ENCODE results near the gene PRKG1.
"Not testable (repeated sequence)": the region's sequence is repeated elsewhere in the genome, so short reads cannot be mapped to it uniquely, and the experiment has no call there.

Gene PRKG1

DNA sequence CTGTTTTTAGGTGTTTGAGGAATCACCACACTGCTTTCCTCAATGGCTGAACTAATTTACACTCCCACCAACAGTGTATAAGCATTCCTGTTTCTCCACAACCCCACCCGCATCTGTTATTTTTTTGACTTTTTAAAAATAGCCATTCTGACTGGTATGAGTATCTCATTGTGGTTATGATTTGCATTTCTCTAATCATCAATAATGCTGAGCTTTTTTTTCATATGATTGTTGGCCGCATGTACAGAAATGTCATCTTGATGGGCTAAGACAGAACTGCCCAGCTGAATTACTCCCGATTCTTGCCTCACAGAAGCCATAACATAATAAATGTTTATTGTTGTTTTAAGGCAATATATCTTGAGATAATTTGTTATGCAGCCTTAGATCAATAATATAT lies 1146.7 kb downstream of the PRKG1 start:
- H3K27me3 Mint-ChIP-seq = no peaks in the 10 kb centered on the region
- DNase-seq = no peak
- H3K4me1 Mint-ChIP-seq (ENCODE audit: low read depth) = peaks cover 3% of the 10 kb centered on the region
- H3K27ac Mint-ChIP-seq = no peak overlapping the region
- no peaks in the 10 kb centered on the region for H3K36me3 Mint-ChIP-seq (ENCODE audit: low read depth)
- H3K9me3 Mint-ChIP-seq = no peaks in the 10 kb centered on the region
- no peak overlapping the region for H3K4me3 Mint-ChIP-seq

DNA sequence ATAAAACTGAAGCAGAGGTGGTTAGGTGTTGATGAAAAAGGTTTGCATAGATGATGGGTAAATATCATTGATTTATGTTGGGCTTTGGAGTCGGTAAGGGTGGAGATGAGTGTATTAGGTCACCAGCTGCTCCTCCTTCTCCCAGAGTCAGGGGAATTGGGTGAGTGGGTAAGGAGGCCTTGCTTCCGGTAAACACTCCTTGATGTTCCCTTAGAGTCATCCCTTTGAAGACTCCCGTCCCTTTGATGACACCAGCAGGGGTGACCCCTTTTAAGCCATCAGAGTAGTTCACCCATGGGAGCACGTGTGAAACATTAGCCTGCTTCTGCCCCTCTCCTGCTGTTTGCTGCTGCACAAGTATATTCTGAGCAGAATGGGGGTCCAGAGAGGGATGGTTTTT lies 1147.6 kb downstream of the PRKG1 start:
- H3K36me3 Mint-ChIP-seq (ENCODE audit: low read depth) = no peaks in the 10 kb centered on the region
- no peak overlapping the region for H3K27ac Mint-ChIP-seq
- DNase-seq = no peak
- H3K27me3 Mint-ChIP-seq = no peaks in the 10 kb centered on the region
- no peak overlapping the region for H3K4me3 Mint-ChIP-seq
- H3K9me3 Mint-ChIP-seq = no peaks in the 10 kb centered on the region
- peaks cover 3% of the 10 kb centered on the region for H3K4me1 Mint-ChIP-seq (ENCODE audit: low read depth)

DNA sequence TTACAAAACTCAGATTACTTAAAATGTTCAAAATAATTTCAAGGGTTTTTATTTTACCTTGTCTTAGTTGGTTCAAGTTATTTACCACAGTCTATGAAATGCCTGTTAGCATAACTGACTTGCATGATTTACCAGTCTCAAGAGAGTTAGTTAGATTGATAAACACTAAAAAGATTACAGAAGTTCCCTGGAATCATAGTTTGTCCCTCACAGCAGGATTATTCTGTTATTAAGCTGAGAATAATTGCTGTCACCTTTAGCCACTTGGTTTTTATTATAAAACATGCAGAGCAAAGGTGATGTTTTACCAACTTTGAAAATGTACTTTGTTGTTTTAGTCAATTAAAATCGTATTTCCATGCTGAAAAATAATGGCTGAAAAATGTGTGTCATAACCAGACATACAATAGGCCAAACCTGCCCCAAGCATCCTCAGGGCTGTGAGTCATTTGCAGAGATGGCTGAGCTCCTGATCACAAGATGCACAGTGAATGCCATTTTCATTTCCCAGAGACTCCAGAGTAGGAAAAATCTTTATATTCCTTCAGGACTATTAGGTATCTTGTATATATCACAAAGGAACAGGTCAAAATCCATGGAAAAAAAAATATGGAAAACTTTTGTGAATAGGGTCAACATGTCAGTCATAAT lies 1152.0 kb downstream of the PRKG1 start:
- H3K4me1 Mint-ChIP-seq (ENCODE audit: low read depth) = peaks cover 3% of the 10 kb centered on the region
- H3K36me3 Mint-ChIP-seq (ENCODE audit: low read depth) = no peaks in the 10 kb centered on the region
- H3K27ac Mint-ChIP-seq = no peak overlapping the region
- H3K9me3 Mint-ChIP-seq = no peaks in the 10 kb centered on the region
- DNase-seq = no peak
- no peak overlapping the region for H3K4me3 Mint-ChIP-seq
- H3K27me3 Mint-ChIP-seq = peaks cover 6% of the 10 kb centered on the region

DNA sequence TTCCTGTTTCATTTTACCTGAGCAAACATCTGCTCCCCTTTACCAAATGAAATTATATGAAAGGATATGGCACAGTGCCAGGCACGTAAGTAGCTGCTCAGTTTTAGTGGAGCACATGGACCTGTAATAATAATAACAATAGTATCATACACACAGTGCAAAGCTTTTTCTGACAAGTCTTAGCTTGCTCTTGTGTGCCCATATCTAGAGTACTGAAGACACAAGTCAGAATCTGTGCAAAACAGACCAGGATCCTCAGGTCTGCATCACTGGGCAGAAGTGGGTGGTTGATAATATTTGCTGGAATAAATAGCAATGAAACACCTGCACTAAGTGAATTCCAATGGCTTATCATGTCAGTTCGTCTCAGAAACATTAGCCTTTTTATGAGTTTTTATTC lies 1154.3 kb downstream of the PRKG1 start:
- no peak overlapping the region for H3K27ac Mint-ChIP-seq
- H3K4me1 Mint-ChIP-seq (ENCODE audit: low read depth) = peaks cover 8% of the 10 kb centered on the region
- H3K4me3 Mint-ChIP-seq = no peak overlapping the region
- no peaks in the 10 kb centered on the region for H3K36me3 Mint-ChIP-seq (ENCODE audit: low read depth)
- DNase-seq = no peak
- no peaks in the 10 kb centered on the region for H3K9me3 Mint-ChIP-seq
- H3K27me3 Mint-ChIP-seq = peaks cover 20% of the 10 kb centered on the region

DNA sequence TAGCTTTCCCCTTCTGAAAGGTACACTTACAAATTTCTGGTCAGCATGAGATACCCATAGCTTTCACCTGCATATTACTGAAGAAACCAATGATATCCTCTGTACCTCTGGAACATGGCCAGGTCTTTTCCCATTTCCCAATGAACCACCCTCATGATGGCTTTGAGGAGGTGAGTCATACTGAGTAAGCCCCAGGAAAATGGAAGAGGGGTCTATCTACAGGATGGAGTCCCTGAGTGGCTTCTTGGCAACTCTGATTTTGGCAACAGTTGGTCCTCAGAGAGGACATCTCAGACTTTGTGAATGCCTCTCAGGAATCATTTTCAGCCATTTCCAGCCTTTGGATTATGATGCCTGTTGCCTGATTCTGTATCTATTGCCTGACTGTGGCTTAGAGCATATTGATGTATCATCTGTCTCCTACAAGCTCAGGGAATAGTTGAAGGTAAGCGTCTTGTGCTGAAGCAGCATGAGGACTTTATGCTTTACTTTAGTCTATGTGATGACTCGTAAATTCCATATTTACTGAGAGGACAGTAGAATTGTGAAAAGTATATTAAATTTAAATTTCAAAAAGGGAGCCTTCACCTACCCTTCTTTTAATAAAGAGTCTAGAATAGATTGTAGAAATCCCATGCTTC lies 1155.1 kb downstream of the PRKG1 start:
- peaks cover 20% of the 10 kb centered on the region for H3K27me3 Mint-ChIP-seq
- H3K4me1 Mint-ChIP-seq (ENCODE audit: low read depth) = peaks cover 8% of the 10 kb centered on the region
- H3K9me3 Mint-ChIP-seq = no peaks in the 10 kb centered on the region
- no peak overlapping the region for H3K27ac Mint-ChIP-seq
- H3K4me3 Mint-ChIP-seq = no peak overlapping the region
- DNase-seq = no peak
- no peaks in the 10 kb centered on the region for H3K36me3 Mint-ChIP-seq (ENCODE audit: low read depth)

DNA sequence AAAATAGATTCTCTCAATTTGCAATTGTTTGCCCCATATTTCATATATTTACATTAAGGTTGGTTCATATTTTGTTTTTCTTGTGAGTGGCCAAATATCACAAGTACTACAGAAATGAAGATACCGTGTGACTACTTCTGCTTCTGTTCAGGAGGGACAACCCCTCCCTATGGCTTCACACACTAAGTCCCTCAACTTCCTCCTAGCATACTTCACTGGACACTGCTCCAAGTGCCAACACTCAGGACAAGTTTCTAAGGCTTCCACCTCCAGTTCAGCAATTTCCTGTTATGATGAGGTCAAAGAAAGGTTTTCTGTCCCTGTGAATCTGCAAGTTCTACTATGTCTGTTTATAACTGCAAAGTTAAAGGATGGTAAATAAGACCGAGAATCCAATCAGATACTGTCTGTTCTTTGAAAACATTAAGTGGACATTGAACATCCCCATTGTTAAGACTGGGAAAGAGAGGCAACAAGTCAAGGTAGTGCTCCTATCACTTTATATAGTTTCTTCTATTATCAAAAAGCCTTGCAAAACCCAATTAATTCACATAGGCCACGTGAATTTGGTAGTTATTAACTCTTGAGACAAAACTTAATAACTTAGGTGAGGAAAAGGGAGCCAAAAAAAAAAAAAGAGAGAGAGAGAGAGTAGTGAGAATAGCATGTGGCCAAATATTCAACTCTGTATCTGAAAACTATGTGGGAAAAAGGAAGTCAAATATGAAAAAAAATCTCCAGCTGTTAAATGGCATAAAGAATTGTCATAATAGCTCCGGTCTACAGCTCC lies 1158.5 kb downstream of the PRKG1 start:
- Mint-ChIP-seq H3K9me3 (no peaks in the 10 kb centered on the region), H3K4me3 (peak overlapping the region; percentile 50), H3K4me1 (ENCODE audit: low read depth) (peaks cover 8% of the 10 kb centered on the region), H3K36me3 (ENCODE audit: low read depth) (no peaks in the 10 kb centered on the region), H3K27ac (no peak overlapping the region), H3K27me3 (peaks cover 20% of the 10 kb centered on the region)
- DNase-seq = no peak

DNA sequence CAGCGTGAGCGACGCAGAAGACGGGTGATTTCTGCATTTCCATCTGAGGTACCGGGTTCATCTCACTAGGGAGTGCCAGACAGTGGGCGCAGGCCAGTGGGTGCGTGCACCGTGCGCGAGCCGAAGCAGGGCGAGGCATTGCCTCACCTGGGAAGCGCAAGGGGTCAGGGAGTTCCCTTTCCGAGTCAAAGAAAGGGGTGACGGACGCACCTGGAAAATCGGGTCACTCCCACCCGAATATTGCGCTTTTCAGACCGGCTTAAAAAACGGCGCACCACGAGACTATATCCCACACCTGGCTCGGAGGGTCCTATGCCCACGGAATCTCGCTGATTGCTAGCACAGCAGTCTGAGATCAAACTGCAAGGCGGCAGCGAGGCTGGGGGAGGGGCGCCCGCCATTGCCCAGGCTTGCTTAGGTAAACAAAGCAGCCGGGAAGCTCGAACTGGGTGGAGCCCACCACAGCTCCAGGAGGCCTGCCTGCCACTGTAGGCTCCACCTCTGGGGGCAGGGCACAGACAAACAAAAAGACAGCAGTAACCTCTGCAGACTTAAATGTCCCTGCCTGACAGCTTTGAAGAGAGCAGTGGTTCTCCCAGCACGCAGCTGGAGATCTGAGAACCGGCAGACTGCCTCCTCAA lies 1159.2 kb downstream of the PRKG1 start:
- not testable (repeated sequence) for H3K27ac Mint-ChIP-seq; H3K4me1 Mint-ChIP-seq (ENCODE audit: low read depth); H3K36me3 Mint-ChIP-seq (ENCODE audit: low read depth); H3K9me3 Mint-ChIP-seq; DNase-seq
- Mint-ChIP-seq H3K4me3 (peak overlapping the region; percentile 50), H3K27me3 (peaks cover 20% of the 10 kb centered on the region)

DNA sequence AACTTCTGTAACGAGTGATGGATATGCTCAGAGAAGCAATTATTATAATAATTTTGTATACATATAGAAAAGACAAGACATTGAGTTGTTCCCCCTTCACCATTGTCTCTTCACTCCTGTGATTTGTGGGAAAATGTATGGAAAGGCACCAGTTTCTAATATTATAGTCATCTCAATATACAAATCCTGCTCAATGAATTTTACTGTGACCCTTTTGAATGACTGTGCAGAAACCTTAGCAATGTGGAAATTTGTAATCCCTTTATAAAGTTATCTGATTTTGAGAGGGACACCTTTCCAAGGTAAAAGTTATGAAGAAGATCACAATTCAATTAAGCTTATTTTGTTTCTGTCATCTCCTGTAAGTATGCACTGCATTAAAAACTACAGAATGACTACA lies 1165.5 kb downstream of the PRKG1 start:
- Mint-ChIP-seq H3K27me3 (no peaks in the 10 kb centered on the region), H3K27ac (no peak overlapping the region), H3K4me3 (no peak overlapping the region), H3K36me3 (ENCODE audit: low read depth) (no peaks in the 10 kb centered on the region), H3K4me1 (ENCODE audit: low read depth) (no peaks in the 10 kb centered on the region), H3K9me3 (no peaks in the 10 kb centered on the region)
- DNase-seq = no peak

DNA sequence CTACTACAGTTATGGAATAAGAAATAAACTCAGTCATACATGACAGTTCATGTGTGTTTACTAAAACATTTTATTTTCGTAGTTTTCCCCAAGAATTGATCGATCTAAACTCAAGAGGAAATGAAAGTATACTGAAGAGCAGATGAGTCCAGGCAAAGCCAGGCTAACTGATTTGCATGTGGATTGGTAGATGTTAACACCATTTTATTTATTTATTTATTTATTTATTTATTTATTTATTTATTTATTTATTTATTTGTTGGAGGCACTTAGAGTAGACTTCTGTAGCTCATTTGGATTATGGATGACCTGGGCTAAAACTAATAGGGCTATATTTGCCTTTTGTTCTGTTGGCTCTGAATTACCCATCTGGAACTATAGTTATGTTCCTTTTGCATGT lies 1171.3 kb downstream of the PRKG1 start:
- Mint-ChIP-seq H3K27me3 (no peaks in the 10 kb centered on the region), H3K9me3 (no peaks in the 10 kb centered on the region), H3K4me1 (ENCODE audit: low read depth) (no peaks in the 10 kb centered on the region), H3K36me3 (ENCODE audit: low read depth) (no peaks in the 10 kb centered on the region), H3K27ac (no peak overlapping the region), H3K4me3 (no peak overlapping the region)
- no peak for DNase-seq

DNA sequence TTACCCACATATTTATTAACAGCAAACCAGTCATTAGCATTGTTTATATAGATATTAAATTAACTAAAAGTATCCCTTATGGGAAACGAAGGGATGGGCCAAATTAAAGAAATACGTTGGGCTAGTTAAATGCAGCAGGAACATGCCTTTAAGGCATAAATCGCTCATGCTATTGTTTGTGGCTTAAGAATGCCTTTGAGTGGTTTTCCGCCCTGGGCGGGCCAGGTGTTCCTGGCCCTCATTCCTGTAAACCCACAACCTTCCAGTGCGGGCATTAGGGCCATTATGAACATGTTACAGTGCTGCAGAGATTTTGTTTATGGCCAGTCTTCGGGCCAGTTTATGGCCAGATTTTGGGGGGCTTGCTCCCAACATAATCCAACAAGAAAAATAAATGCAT lies 1173.6 kb downstream of the PRKG1 start:
- not testable (repeated sequence) for H3K4me1 Mint-ChIP-seq (ENCODE audit: low read depth); H3K4me3 Mint-ChIP-seq; H3K27me3 Mint-ChIP-seq; H3K9me3 Mint-ChIP-seq; H3K36me3 Mint-ChIP-seq (ENCODE audit: low read depth); H3K27ac Mint-ChIP-seq; DNase-seq

DNA sequence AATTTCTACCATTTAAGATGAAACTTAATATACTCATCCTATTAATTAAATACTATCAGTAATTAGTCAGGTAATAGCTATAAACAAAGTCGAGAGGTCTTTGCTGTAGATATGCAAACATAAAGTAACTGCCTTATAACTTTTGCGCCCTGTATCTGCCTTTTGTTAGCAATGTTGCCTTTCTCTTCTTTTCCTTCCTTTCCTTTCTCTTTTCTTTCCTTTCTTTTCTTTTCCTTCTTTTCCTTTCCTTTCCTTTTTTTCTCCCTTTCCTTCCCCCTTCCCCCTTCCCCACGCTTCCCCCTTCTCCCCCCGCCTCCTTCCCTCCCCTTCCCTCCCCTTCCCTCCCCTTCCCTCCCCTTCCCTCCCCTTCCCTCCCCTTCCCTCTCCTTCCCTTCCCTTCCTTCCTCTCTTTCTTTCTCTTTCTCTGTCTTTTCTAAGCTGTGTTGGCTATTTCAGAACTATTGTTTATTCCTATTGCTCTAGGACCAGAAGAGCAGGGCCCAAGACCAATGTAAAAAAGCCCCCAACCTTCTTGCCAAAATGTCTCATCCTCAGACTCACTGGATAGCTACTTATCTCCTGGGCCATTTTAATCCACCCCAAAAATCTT lies 1174.5 kb downstream of the PRKG1 start:
- Mint-ChIP-seq H3K27me3 (no peaks in the 10 kb centered on the region), H3K4me1 (ENCODE audit: low read depth) (no peaks in the 10 kb centered on the region), H3K27ac (no peak overlapping the region), H3K36me3 (ENCODE audit: low read depth) (no peaks in the 10 kb centered on the region), H3K4me3 (no peak overlapping the region), H3K9me3 (no peaks in the 10 kb centered on the region)
- no peak for DNase-seq

DNA sequence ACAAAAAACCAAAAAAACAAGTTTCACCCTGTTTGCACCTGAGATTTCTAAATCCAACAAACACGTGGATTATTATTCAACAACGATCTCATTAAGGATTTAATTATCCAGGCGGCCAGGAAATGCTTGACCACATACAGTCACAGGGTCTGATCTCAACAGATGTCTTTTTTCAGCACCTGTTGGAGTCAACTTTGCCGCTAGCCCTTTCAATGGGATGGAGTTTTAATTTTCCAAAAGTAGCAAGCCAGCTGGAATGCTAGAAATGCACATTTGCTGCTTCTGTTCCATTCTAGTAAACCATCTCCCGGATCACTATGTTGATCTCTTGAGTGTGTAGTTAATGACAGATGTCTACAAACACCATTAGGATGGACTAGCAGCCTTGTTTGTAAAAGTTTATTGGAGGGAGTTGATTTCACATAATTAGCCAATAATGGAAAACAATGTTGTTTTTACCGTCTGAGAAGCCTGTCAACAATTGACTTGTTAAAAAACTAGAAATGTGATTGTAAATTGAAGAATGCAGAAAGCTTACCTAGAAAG lies 1175.6 kb downstream of the PRKG1 start:
- Mint-ChIP-seq H3K36me3 (ENCODE audit: low read depth) (no peaks in the 10 kb centered on the region), H3K9me3 (no peaks in the 10 kb centered on the region), H3K4me3 (no peak overlapping the region), H3K4me1 (ENCODE audit: low read depth) (no peaks in the 10 kb centered on the region), H3K27me3 (no peaks in the 10 kb centered on the region), H3K27ac (no peak overlapping the region)
- no peak for DNase-seq

DNA sequence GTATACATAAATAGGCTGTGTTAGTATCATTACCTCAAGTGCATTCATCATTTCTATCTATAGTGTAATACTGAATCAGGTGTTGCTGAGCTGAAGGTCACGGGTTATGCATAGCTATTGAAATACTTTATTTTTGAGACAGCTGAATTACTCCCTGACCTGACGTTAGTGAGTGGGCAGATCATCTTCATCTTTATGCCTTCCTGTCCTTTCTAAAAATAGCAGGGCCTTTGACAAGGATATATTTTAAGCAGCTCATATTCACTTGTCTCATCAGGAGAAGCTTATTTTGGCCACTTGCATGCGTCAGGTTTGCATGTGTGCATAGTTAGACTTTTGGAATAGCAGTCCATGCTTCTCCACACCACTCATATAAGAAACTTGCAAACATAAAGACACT lies 1176.2 kb downstream of the PRKG1 start:
- no peaks in the 10 kb centered on the region for H3K9me3 Mint-ChIP-seq
- H3K36me3 Mint-ChIP-seq (ENCODE audit: low read depth) = no peaks in the 10 kb centered on the region
- no peak overlapping the region for H3K27ac Mint-ChIP-seq
- H3K27me3 Mint-ChIP-seq = no peaks in the 10 kb centered on the region
- H3K4me3 Mint-ChIP-seq = no peak overlapping the region
- DNase-seq = no peak
- no peaks in the 10 kb centered on the region for H3K4me1 Mint-ChIP-seq (ENCODE audit: low read depth)

DNA sequence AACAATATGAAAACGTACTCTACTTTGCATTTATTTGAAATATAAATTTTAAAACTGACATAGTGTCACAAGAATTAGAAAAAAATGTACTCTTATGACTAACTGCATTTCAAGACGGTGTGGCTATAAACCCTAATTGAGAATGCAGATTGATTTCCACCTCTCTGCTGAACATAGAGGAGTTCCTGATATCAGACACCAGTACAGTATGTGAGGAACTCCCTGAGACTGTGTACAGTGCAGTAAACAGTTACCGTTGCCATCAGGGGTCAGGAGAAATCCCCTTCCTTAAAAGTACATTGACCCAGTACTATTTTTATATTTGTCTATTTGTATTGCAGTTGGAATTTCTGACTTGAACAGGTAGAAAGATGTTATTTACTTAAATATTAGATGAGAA lies 1178.0 kb downstream of the PRKG1 start:
- no peaks in the 10 kb centered on the region for H3K36me3 Mint-ChIP-seq (ENCODE audit: low read depth)
- no peaks in the 10 kb centered on the region for H3K4me1 Mint-ChIP-seq (ENCODE audit: low read depth)
- no peaks in the 10 kb centered on the region for H3K27me3 Mint-ChIP-seq
- no peaks in the 10 kb centered on the region for H3K9me3 Mint-ChIP-seq
- H3K27ac Mint-ChIP-seq = no peak overlapping the region
- DNase-seq = no peak
- no peak overlapping the region for H3K4me3 Mint-ChIP-seq
